Endothelial cell of umbilical vein (primary cell): ENCODE measurements around the gene RFFL. TPM values are rescaled to one million over a fixed set of nuclear protein-coding genes. Genes with fewer than 3 reads are reported as not detected.

ENCODE experiments used
- BruUV-seq: library from RNA; stranded (reverse); fragments of 400-500 nt; replicated peaks from 2 replicates; lab custom pipeline; 2021; lab: Mats Ljungman, UMichigan
- CTCF ChIA-PET: fragments of 300-600, 350-600 bp; sonication (Branson Sonifier 250); formaldehyde crosslinking; loops from one replicate; lab custom pipeline; 2021; ENCODE audit warnings: antibody characterized with exemption, inconsistent platforms; lab: Charles Lee
- POLR2A ChIA-PET: fragments of 300-600, 350-600 bp; sonication (Branson Sonifier 250); formaldehyde crosslinking; loops from one replicate; lab custom pipeline; 2021; ENCODE audit warnings: antibody characterized with exemption, inconsistent platforms; lab: Charles Lee
- DNase-seq: peaks from one replicate; pipeline ENCODE4 v3.0.0-alpha.2; 2011; ENCODE audit warnings: low read depth, low spot score
- FAIRE-seq: peaks from 2 replicates; lab custom pipeline; 2011; peaks lifted over from hg19 to GRCh38; lab: Jason Lieb, UNC
- H2AFZ ChIP-seq: 2 replicates; pipeline ENCODE4 v1.6.0; 2012; ENCODE audit warnings: low read depth, low read length, control low read depth, inconsistent platforms
- H3K27ac ChIP-seq: 2 replicates; pipeline ENCODE4 v1.5.1; 2011; ENCODE audit warnings: low read depth, mild to moderate bottlenecking, control low read depth, low read length, moderate library complexity; ENCODE audit not compliant: insufficient read depth
- H3K27me3 ChIP-seq, 2 experiments: 2 replicates each; pipeline versions ENCODE4 v1.6.0 to v1.6.1; 2011; ENCODE audit warnings: low read length in 2 of 2, mixed read lengths in 1 of 2; ENCODE audit not compliant: control insufficient read depth in 2 of 2, insufficient read depth in 2 of 2
- H3K36me3 ChIP-seq, 2 experiments: 2 replicates in 1 of 2; 3 replicates in 1 of 2; pipeline ENCODE4 v1.5.1; 2011; ENCODE audit warnings: low read length in 2 of 2, mild to moderate bottlenecking in 1 of 2, moderate library complexity in 1 of 2; ENCODE audit not compliant: control insufficient read depth in 2 of 2, insufficient read depth in 2 of 2; ENCODE audit errors: extremely low read depth in 1 of 2
- H3K4me1 ChIP-seq: 3 replicates; pipeline ENCODE4 v1.5.1; 2011; ENCODE audit warnings: mild to moderate bottlenecking, low read length; ENCODE audit not compliant: control insufficient read depth, insufficient read depth; ENCODE audit errors: extremely low read depth
- H3K4me2 ChIP-seq: 2 replicates; pipeline ENCODE4 v1.6.1; 2011; ENCODE audit warnings: low read length, control low read depth, mixed read lengths; ENCODE audit not compliant: insufficient read depth
- H3K4me3 ChIP-seq, 3 experiments: fragments of 200-600 bp in 1 of 3; sonication (generic), shearing (Covaris generic) in 1 of 3; replicated peaks in 1 of 3; 2 replicates each; pipeline ENCODE4 v1.5.1; 2011 to 2016; ENCODE audit warnings: control low read depth in 3 of 3, low read length in 3 of 3, mild to moderate bottlenecking in 2 of 3, inconsistent platforms in 1 of 3, low read depth in 1 of 3, moderate library complexity in 1 of 3; ENCODE audit not compliant: insufficient read depth in 1 of 3
- H3K79me2 ChIP-seq: 2 replicates; pipeline ENCODE4 v1.6.0; 2012; ENCODE audit warnings: low read length, inconsistent platforms; ENCODE audit not compliant: control insufficient read depth, insufficient read depth
- H3K9ac ChIP-seq: replicated peaks from 2 replicates; pipeline ENCODE3; 2011; ENCODE audit warnings: low read length, control low read depth; ENCODE audit not compliant: insufficient read depth; ENCODE audit errors: extremely low read depth
- H3K9me1 ChIP-seq: replicated peaks from 3 replicates; pipeline ENCODE4 v1.6.0; 2011; ENCODE audit warnings: mild to moderate bottlenecking, low read length; ENCODE audit not compliant: control insufficient read depth, insufficient read depth; ENCODE audit errors: extremely low read depth
- H3K9me3 ChIP-seq: replicated peaks from 2 replicates; pipeline ENCODE4 v1.5.1; 2012; ENCODE audit warnings: low read length, inconsistent platforms; ENCODE audit not compliant: control insufficient read depth, insufficient read depth
- H4K20me1 ChIP-seq: replicated peaks from 2 replicates; pipeline ENCODE3; 2011; ENCODE audit warnings: mild to moderate bottlenecking, low read length; ENCODE audit not compliant: control insufficient read depth, insufficient read depth; ENCODE audit errors: extremely low read depth
- EZH2 ChIP-seq: IDR thresholded peaks from 2 replicates; pipeline ENCODE4 v1.6.1; 2012; ENCODE audit warnings: borderline replicate concordance, low read depth, mild to moderate bottlenecking, moderate library complexity, low read length, inconsistent platforms; ENCODE audit not compliant: severe bottlenecking
- FOS ChIP-seq: IDR thresholded peaks from 2 replicates; pipeline ENCODE4 v1.6.1; 2011; ENCODE audit warnings: mild to moderate bottlenecking, low read length, moderate library complexity, borderline replicate concordance; ENCODE audit not compliant: insufficient read depth
- GATA2 ChIP-seq: IDR thresholded peaks from 2 replicates; pipeline ENCODE4 v1.7.0; 2011; ENCODE audit warnings: low read depth, mild to moderate bottlenecking, moderate library complexity, mixed read lengths, low read length; ENCODE audit not compliant: insufficient read length, insufficient read depth
- JUN ChIP-seq: IDR thresholded peaks from 2 replicates; pipeline ENCODE4 v1.6.1; 2011; ENCODE audit warnings: borderline replicate concordance, low read depth; ENCODE audit not compliant: insufficient read length, insufficient read depth
- MAX ChIP-seq: IDR thresholded peaks from 2 replicates; pipeline ENCODE4 v1.6.1; 2011; ENCODE audit not compliant: insufficient read depth, insufficient read length
- MYC ChIP-seq: IDR thresholded peaks from one replicate; pipeline ENCODE4 v1.6.1; 2011; ENCODE audit warnings: mild to moderate bottlenecking, low read depth, low read length
- POLR2A ChIP-seq: IDR thresholded peaks from 2 replicates; pipeline ENCODE4 v1.6.1; 2012; ENCODE audit warnings: low read depth, mild to moderate bottlenecking, control low read depth, low read length
- POLR2AphosphoS5 ChIP-seq: IDR thresholded peaks from 2 replicates; pipeline ENCODE4 v1.6.1; 2012; ENCODE audit warnings: low read depth, mild to moderate bottlenecking, control low read depth, low read length, moderate library complexity; ENCODE audit not compliant: insufficient read depth
- dilution Hi-C: fragments of 300-500 bp; cut with MboI; formaldehyde crosslinking; loops from one replicate; pipeline ENCODE4 v1.15.0; 2019; ENCODE audit warnings: low sequenced_read_pairs; ENCODE audit not compliant: extremely low pct_ligation_motif_present
- intact Hi-C: fragments of 100-400 bp; cut with micrococcal nuclease; formaldehyde crosslinking; loops from one replicate; pipeline ENCODE4 v1.10.0; 2022
- polyA plus RNA-seq, 4 experiments: library from polyadenylated mRNA; depleted of rRNA in 3 of 4; stranded (reverse) in 3 of 4; unstranded in 1 of 4; fragments of >200 nt; gene quantifications; 2 replicates each; pipeline versions ENCODE4 v1.2.1 to v1.2.3, GENCODE V29; 2011 to 2012; ENCODE audit warnings: missing spikeins in 1 of 4
- total RNA-seq: library from RNA; stranded (reverse); gene quantifications from 2 replicates; pipeline ENCODE4 v1.2.3, GENCODE V29; 2021
- TF ChIP-seq, protein P1 (sequence below), 2 donors: IDR thresholded peaks; 1 replicate in 1 of 2; 2 replicates in 1 of 2; pipeline ENCODE4 v1.5.1; 2011; ENCODE audit warnings: low read length in 2 of 2, mild to moderate bottlenecking in 2 of 2, moderate library complexity in 2 of 2, control low read depth in 1 of 2, inconsistent platforms in 1 of 2, low read depth in 1 of 2; ENCODE audit not compliant: insufficient read depth in 1 of 2; ENCODE audit errors: extremely low read depth in 1 of 2

Gene RFFL
- total and polyA plus RNA-seq, 2 donors (not counting 3 experiments of a cell fraction or from before 2014, with no cell fraction given): 7.0 to 14.1 TPM

- H3K79me2 ChIP-seq: no peaks in the 10 kb centered on the region
- no peak overlapping the region for H3K9ac ChIP-seq
- FAIRE-seq: no peak
- intact Hi-C loops (no loop called here), dilution Hi-C loops (no loop called here)
- H3K4me3 ChIP-seq: no peak overlapping the region
- no peaks in the 10 kb centered on the region for H3K9me3 ChIP-seq
- no peak for DNase-seq
- no peak overlapping the region for H3K4me2 ChIP-seq
- CTCF ChIA-PET: no interaction called here
- H3K4me1 ChIP-seq: peaks cover 12% of the 10 kb centered on the region
- POLR2A ChIA-PET: no interaction called here
- no peak overlapping the region for H2AFZ ChIP-seq
- no peaks in the 10 kb centered on the region for H3K36me3 ChIP-seq
- BruUV-seq: no TSS peak
- TF ChIP-seq JUN: no peak
- no peak for TF ChIP-seq MAX
- TF ChIP-seq POLR2A: no peak
- no peak for TF ChIP-seq POLR2AphosphoS5
- TF ChIP-seq, protein P1, sequence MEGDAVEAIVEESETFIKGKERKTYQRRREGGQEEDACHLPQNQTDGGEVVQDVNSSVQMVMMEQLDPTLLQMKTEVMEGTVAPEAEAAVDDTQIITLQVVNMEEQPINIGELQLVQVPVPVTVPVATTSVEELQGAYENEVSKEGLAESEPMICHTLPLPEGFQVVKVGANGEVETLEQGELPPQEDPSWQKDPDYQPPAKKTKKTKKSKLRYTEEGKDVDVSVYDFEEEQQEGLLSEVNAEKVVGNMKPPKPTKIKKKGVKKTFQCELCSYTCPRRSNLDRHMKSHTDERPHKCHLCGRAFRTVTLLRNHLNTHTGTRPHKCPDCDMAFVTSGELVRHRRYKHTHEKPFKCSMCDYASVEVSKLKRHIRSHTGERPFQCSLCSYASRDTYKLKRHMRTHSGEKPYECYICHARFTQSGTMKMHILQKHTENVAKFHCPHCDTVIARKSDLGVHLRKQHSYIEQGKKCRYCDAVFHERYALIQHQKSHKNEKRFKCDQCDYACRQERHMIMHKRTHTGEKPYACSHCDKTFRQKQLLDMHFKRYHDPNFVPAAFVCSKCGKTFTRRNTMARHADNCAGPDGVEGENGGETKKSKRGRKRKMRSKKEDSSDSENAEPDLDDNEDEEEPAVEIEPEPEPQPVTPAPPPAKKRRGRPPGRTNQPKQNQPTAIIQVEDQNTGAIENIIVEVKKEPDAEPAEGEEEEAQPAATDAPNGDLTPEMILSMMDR (IDR thresholded peaks at IDR 0.05; ENCODE audit: extremely low read depth in 1 of 2, insufficient read depth in 1 of 2, low read depth in 1 of 2, low read length in 2 of 2): no peak
- TF ChIP-seq MYC: no peak
- TF ChIP-seq GATA2: no peak
- TF ChIP-seq EZH2: no peak
- no peak for TF ChIP-seq FOS
- H3K27me3 ChIP-seq: no peaks in the 10 kb centered on the region
- no peak overlapping the region for H3K27ac ChIP-seq
- H3K9me1 ChIP-seq: no peaks in the 10 kb centered on the region
- H4K20me1 ChIP-seq: no peaks in the 10 kb centered on the region
These were observed 32.7 kb downstream of the RFFL start for GRCh38 chr17:35030780-35031179.
